Neural cell (in vitro differentiated cells): Measurements from ENCODE around the gene HPCA. TPM values are rescaled to one million over a fixed set of nuclear protein-coding genes. Genes with fewer than 3 reads are reported as not detected.

ENCODE experiments used
- H2AFZ ChIP-seq: fragments of 200-600, 300-800 bp; sonication (generic), shearing (Covaris generic); 2 replicates; pipeline ENCODE4 v1.6.0; 2014; ENCODE audit warnings: low read depth, mild to moderate bottlenecking, antibody characterized with exemption, low read length, moderate library complexity
- H3F3A ChIP-seq: fragments of 200-600 bp; shearing (Covaris generic); 2 replicates; pipeline ENCODE4 v1.6.1; 2016; ENCODE audit warnings: mild to moderate bottlenecking, moderate library complexity, mixed read lengths, antibody characterized with exemption, low read length; ENCODE audit not compliant: insufficient read depth, poor library complexity, severe bottlenecking
- H3K27ac ChIP-seq: fragments of 200-600, 300-800 bp; sonication (generic), shearing (Covaris generic); 2 replicates; pipeline ENCODE4 v1.5.1; 2014; ENCODE audit warnings: mild to moderate bottlenecking, low read length, moderate library complexity
- H3K27me3 ChIP-seq: fragments of 300-800, 200-600 bp; sonication (generic), shearing (Covaris generic); 2 replicates; pipeline ENCODE4 v1.6.0; 2014; ENCODE audit warnings: mild to moderate bottlenecking, low read depth, low read length, moderate library complexity; ENCODE audit not compliant: insufficient read depth
- H3K36me3 ChIP-seq: fragments of 300-800, 200-600 bp; sonication (generic), shearing (Covaris generic); 2 replicates; pipeline ENCODE4 v1.5.1; 2014; ENCODE audit warnings: mild to moderate bottlenecking, antibody characterized with exemption, low read length, moderate library complexity; ENCODE audit not compliant: insufficient read depth
- H3K4me2 ChIP-seq: fragments of 300-800, 200-600 bp; sonication (generic), shearing (Covaris generic); 2 replicates; pipeline ENCODE4 v1.6.0; 2014; ENCODE audit warnings: mild to moderate bottlenecking, low read length
- H3K4me3 ChIP-seq: fragments of 300-800, 200-600 bp; sonication (generic), shearing (Covaris generic); 2 replicates; pipeline ENCODE4 v1.5.1; 2014; ENCODE audit warnings: mild to moderate bottlenecking, low read length, moderate library complexity
- H3K79me2 ChIP-seq: fragments of 200-600 bp; shearing (Covaris generic); replicated peaks from 2 replicates; pipeline ENCODE4 v1.6.0; 2014; ENCODE audit warnings: mild to moderate bottlenecking, low read length, moderate library complexity; ENCODE audit not compliant: insufficient read depth
- H3K9ac ChIP-seq: fragments of 300-800, 200-600 bp; sonication (generic), shearing (Covaris generic); 2 replicates; pipeline ENCODE4 v1.6.1; 2016; ENCODE audit warnings: mild to moderate bottlenecking, low read length, mixed read lengths
- H3K9me2 ChIP-seq: fragments of 200-600 bp; shearing (Covaris generic); 2 replicates; pipeline ENCODE4 v1.6.1; 2016; ENCODE audit warnings: mild to moderate bottlenecking, low read length, mixed read lengths; ENCODE audit not compliant: insufficient read depth
- H3K9me3 ChIP-seq: fragments of 200-600, 300-800 bp; sonication (generic), shearing (Covaris generic); 2 replicates; pipeline ENCODE4 v1.6.1; 2016; ENCODE audit warnings: mild to moderate bottlenecking, mixed run types, low read length, moderate library complexity, mixed read lengths
- H4K20me1 ChIP-seq: fragments of 200-600 bp; shearing (Covaris generic); 2 replicates; pipeline ENCODE4 v1.6.1; 2016; ENCODE audit warnings: mild to moderate bottlenecking, mixed run types; ENCODE audit not compliant: insufficient read depth
- CTCF ChIP-seq: fragments of 450-650 bp; IDR thresholded peaks from 2 replicates; pipeline ENCODE4 v1.5.1; 2014; ENCODE audit warnings: antibody characterized with exemption, mild to moderate bottlenecking, moderate library complexity; ENCODE audit not compliant: poor library complexity, severe bottlenecking
- EP300 ChIP-seq: fragments of 450-650 bp; conservative IDR thresholded peaks from 2 replicates; pipeline ENCODE4 v1.6.1; 2014; ENCODE audit warnings: antibody characterized with exemption, mild to moderate bottlenecking, moderate library complexity; ENCODE audit not compliant: poor library complexity, severe bottlenecking
- EZH2 ChIP-seq: fragments of 200-600, 300-800 bp; shearing (Covaris generic), sonication (generic); IDR thresholded peaks from 2 replicates; pipeline ENCODE4 v1.6.1; 2014; ENCODE audit warnings: antibody characterized with exemption, low read length, borderline replicate concordance, mild to moderate bottlenecking; ENCODE audit not compliant: insufficient read depth, poor library complexity, severe bottlenecking
- MXI1 ChIP-seq: fragments of 450-650 bp; conservative IDR thresholded peaks from 2 replicates; pipeline ENCODE4 v1.6.1; 2014; ENCODE audit warnings: antibody characterized with exemption, mild to moderate bottlenecking; ENCODE audit not compliant: poor library complexity, severe bottlenecking
- POLR2AphosphoS5 ChIP-seq: IDR thresholded peaks from 2 replicates; pipeline ENCODE4 v1.6.1; 2012
- RAD21 ChIP-seq: fragments of 450-650 bp; conservative IDR thresholded peaks from 2 replicates; pipeline ENCODE4 v1.6.1; 2014; ENCODE audit warnings: antibody characterized with exemption, mild to moderate bottlenecking, moderate library complexity
- SMC3 ChIP-seq: fragments of 450-650 bp; conservative IDR thresholded peaks from 2 replicates; pipeline ENCODE4 v1.6.1; 2014; ENCODE audit warnings: antibody characterized with exemption, mild to moderate bottlenecking, moderate library complexity; ENCODE audit not compliant: poor library complexity
- TAF1 ChIP-seq: IDR thresholded peaks from 2 replicates; pipeline ENCODE4 v1.6.1; 2012; ENCODE audit warnings: low read depth
- polyA plus RNA-seq: library from polyadenylated mRNA; depleted of rRNA; stranded (reverse); fragments of >200 nt; gene quantifications from 2 replicates; pipeline ENCODE4 v1.2.3, GENCODE V29; 2014
- TF ChIP-seq, protein P1 (sequence below): IDR thresholded peaks from 2 replicates; pipeline ENCODE4 v1.6.1; 2012; ENCODE audit warnings: borderline replicate concordance

HPCA gene
- polyA plus RNA-seq, 1 donor from 2014 or later = 1.9 TPM

GRCh38 chr1:32894019-32894600 lies 7.8 kb downstream of the HPCA start:
- no peak overlapping the region for H3K9ac ChIP-seq
- H3K36me3 ChIP-seq = no peaks in the 10 kb centered on the region
- no peaks in the 10 kb centered on the region for H3F3A ChIP-seq
- H3K9me2 ChIP-seq = no peaks in the 10 kb centered on the region
- H3K9me3 ChIP-seq = no peaks in the 10 kb centered on the region
- TF ChIP-seq, protein P1, sequence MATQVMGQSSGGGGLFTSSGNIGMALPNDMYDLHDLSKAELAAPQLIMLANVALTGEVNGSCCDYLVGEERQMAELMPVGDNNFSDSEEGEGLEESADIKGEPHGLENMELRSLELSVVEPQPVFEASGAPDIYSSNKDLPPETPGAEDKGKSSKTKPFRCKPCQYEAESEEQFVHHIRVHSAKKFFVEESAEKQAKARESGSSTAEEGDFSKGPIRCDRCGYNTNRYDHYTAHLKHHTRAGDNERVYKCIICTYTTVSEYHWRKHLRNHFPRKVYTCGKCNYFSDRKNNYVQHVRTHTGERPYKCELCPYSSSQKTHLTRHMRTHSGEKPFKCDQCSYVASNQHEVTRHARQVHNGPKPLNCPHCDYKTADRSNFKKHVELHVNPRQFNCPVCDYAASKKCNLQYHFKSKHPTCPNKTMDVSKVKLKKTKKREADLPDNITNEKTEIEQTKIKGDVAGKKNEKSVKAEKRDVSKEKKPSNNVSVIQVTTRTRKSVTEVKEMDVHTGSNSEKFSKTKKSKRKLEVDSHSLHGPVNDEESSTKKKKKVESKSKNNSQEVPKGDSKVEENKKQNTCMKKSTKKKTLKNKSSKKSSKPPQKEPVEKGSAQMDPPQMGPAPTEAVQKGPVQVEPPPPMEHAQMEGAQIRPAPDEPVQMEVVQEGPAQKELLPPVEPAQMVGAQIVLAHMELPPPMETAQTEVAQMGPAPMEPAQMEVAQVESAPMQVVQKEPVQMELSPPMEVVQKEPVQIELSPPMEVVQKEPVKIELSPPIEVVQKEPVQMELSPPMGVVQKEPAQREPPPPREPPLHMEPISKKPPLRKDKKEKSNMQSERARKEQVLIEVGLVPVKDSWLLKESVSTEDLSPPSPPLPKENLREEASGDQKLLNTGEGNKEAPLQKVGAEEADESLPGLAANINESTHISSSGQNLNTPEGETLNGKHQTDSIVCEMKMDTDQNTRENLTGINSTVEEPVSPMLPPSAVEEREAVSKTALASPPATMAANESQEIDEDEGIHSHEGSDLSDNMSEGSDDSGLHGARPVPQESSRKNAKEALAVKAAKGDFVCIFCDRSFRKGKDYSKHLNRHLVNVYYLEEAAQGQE = no peak
- TF ChIP-seq MXI1 (no peak), POLR2AphosphoS5 (no peak), EP300 (no peak), CTCF (no peak), SMC3 (no peak), EZH2 (no peak), TAF1 (no peak), RAD21 (no peak)
- H2AFZ ChIP-seq = no peak overlapping the region
- no peak overlapping the region for H3K4me2 ChIP-seq
- no peaks in the 10 kb centered on the region for H3K79me2 ChIP-seq
- peak overlapping the region; percentile 56 for H3K4me3 ChIP-seq
- no peaks in the 10 kb centered on the region for H4K20me1 ChIP-seq
- H3K27me3 ChIP-seq = peaks cover 14% of the 10 kb centered on the region
- no peak overlapping the region for H3K27ac ChIP-seq

DNA sequence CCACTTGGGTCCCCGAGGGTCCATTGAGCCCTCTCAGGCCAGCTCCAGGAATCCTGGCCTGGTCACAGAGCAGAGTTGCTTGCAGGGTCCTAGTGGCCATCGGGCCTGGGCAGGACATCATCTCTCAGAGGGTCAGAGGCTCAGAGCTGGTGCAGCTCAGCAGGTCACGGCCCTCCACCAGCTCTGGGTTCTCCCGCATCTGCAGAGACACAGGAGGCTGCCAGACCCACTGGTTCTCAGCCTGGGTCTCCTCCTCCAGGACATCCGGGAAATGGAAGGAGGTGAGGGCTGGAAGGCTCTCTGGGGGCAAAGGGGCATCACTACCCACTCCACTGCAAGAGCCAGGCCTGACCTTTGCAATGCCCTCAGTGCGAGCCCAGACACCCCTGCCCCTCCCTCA lies 8.4 kb downstream of the HPCA start:
- Histone ChIP-seq H3K4me3 (no peak overlapping the region), H3K27me3 (peaks cover 19% of the 10 kb centered on the region), H3K9me3 (no peaks in the 10 kb centered on the region), H2AFZ (no peak overlapping the region), H3K36me3 (no peaks in the 10 kb centered on the region), H3K4me2 (no peak overlapping the region), H3K79me2 (no peaks in the 10 kb centered on the region), H3K27ac (no peak overlapping the region), H3K9me2 (no peaks in the 10 kb centered on the region), H3K9ac (no peak overlapping the region), H4K20me1 (no peaks in the 10 kb centered on the region), H3F3A (no peaks in the 10 kb centered on the region)
- TF ChIP-seq TAF1 (no peak), MXI1 (no peak), CTCF (no peak), EP300 (no peak), RAD21 (no peak), POLR2AphosphoS5 (no peak), EZH2 (no peak)
